OCI-LY7 (cell line): ENCODE results near the gene ATP6V0E2. TPM values are rescaled to one million over a fixed set of nuclear protein-coding genes. Genes with fewer than 3 reads are reported as not detected.

ENCODE experiments used
- BruUV-seq: library from RNA; stranded (reverse); fragments of 400-500 nt; replicated peaks from 2 replicates; lab custom pipeline; 2021; lab: Mats Ljungman, UMichigan
- CTCF ChIA-PET: fragments of 300-600 bp; sonication (Branson Sonifier 250); formaldehyde crosslinking; loops from one replicate; lab custom pipeline; 2022; ENCODE audit warnings: antibody characterized with exemption; ENCODE audit not compliant: unreplicated experiment; lab: Charles Lee
- POLR2A ChIA-PET: fragments of 300-600 bp; sonication (Branson Sonifier 250); formaldehyde crosslinking; loops from one replicate; lab custom pipeline; 2022; ENCODE audit warnings: antibody characterized with exemption; lab: Charles Lee
- DNase-seq: peaks from one replicate; pipeline ENCODE4 v3.0.0-alpha.2; 2015; ENCODE audit warnings: low spot score
- H2AFZ ChIP-seq: fragments of 200-600 bp; sonication (generic), shearing (Covaris generic); 2 replicates; pipeline ENCODE4 v1.6.1; 2014; ENCODE audit warnings: mild to moderate bottlenecking, antibody characterized with exemption, low read length, moderate library complexity
- H3K27ac ChIP-seq: fragments of 200-600 bp; sonication (generic); 2 replicates; pipeline ENCODE4 v1.5.1; 2014; ENCODE audit warnings: mixed run types, low read depth, mild to moderate bottlenecking, moderate library complexity, low read length, inconsistent platforms; ENCODE audit not compliant: poor library complexity, severe bottlenecking
- H3K36me3 ChIP-seq: fragments of 200-600 bp; sonication (generic); 2 replicates; pipeline ENCODE4 v1.6.1; 2014; ENCODE audit warnings: mild to moderate bottlenecking, antibody characterized with exemption, low read length, moderate library complexity, mixed read lengths; ENCODE audit not compliant: insufficient read depth
- H3K4me1 ChIP-seq: fragments of 200-600 bp; sonication (generic); 2 replicates; pipeline ENCODE4 v1.5.1; 2014; ENCODE audit warnings: mild to moderate bottlenecking, low read length; ENCODE audit not compliant: insufficient read depth, poor library complexity, severe bottlenecking
- H3K4me2 ChIP-seq: fragments of 200-600 bp; sonication (generic); 2 replicates; pipeline ENCODE4 v1.6.1; 2014; ENCODE audit warnings: mild to moderate bottlenecking, low read length
- H3K4me3 ChIP-seq: fragments of 200-600 bp; sonication (generic); 2 replicates; pipeline ENCODE4 v1.5.1; 2014; ENCODE audit warnings: mild to moderate bottlenecking, low read depth, low read length; ENCODE audit not compliant: poor library complexity, severe bottlenecking
- H3K79me2 ChIP-seq: fragments of 200-600 bp; sonication (generic); 2 replicates; pipeline ENCODE4 v1.6.1; 2016; ENCODE audit warnings: low read depth, mild to moderate bottlenecking, low read length, moderate library complexity, mixed read lengths; ENCODE audit not compliant: insufficient read depth
- H3K9me2 ChIP-seq: fragments of 200-600 bp; sonication (generic); 2 replicates; pipeline ENCODE4 v1.6.1; 2016; ENCODE audit warnings: mild to moderate bottlenecking, low read length, mixed read lengths; ENCODE audit not compliant: insufficient read depth
- H3K9me3 ChIP-seq: fragments of 200-600 bp; sonication (generic); 2 replicates; pipeline ENCODE4 v1.6.1; 2014; ENCODE audit warnings: mild to moderate bottlenecking, mixed run types, low read length, mixed read lengths
- H4K20me1 ChIP-seq: fragments of 200-600 bp; sonication (generic); 2 replicates; pipeline ENCODE4 v1.6.1; 2014; ENCODE audit warnings: mild to moderate bottlenecking, antibody characterized with exemption, low read length, moderate library complexity, mixed read lengths; ENCODE audit not compliant: insufficient read depth
- CTCF ChIP-seq: fragments of 200-600 bp; sonication (generic); conservative IDR thresholded peaks from 2 replicates; pipeline ENCODE4 v1.5.1; 2014; ENCODE audit warnings: mild to moderate bottlenecking, antibody characterized with exemption, low read length, moderate library complexity, mixed read lengths
- EZH2phosphoT487 ChIP-seq: fragments of 200-600 bp; sonication (generic); IDR thresholded peaks from 2 replicates; pipeline ENCODE4 v1.6.1; 2018; ENCODE audit warnings: low read depth, borderline replicate concordance, mild to moderate bottlenecking, mixed run types, antibody characterized with exemption, low read length, moderate library complexity, mixed read lengths
- intact Hi-C: fragments of 100-400 bp; cut with micrococcal nuclease; formaldehyde crosslinking; loops from one replicate; pipeline ENCODE4 v1.10.0; 2022; ENCODE audit not compliant: unreplicated experiment
- total RNA-seq, 2 experiments: library from RNA; depleted of rRNA in 1 of 2; stranded (reverse); fragments of >200 nt in 1 of 2; shearing (Covaris generic) in 1 of 2; gene quantifications; 2 replicates each; pipeline ENCODE4 v1.2.3, GENCODE V29; 2014 to 2022

The ATP6V0E2 gene
- total RNA-seq, 2 experiments from 2014 or later = 38.6 to 48.1 TPM

GRCh38 chr7:149884016-149884415 is 10.2 kb downstream of the ATP6V0E2 start:
- TF ChIP-seq CTCF = no peak
- Histone ChIP-seq H4K20me1 (no peaks in the 10 kb centered on the region), H3K36me3 (no peaks in the 10 kb centered on the region), H3K4me3 (no peak overlapping the region), H3K27ac (no peak overlapping the region), H3K79me2 (no peaks in the 10 kb centered on the region), H2AFZ (no peak overlapping the region), H3K9me3 (no peaks in the 10 kb centered on the region), H3K4me2 (no peak overlapping the region), H3K4me1 (no peaks in the 10 kb centered on the region), H3K9me2 (no peaks in the 10 kb centered on the region)
- no peak for DNase-seq
- intact Hi-C loops = no loop called here
- CTCF ChIA-PET = interaction anchor here (0.9 kb wide), 1 partner anchor 9 kb away, joined by 3 read pairs; no protein-coding TSS in a partner anchor
- BruUV-seq = no TSS peak
- POLR2A ChIA-PET = no interaction called here

- H3K9me2 ChIP-seq = no peaks in the 10 kb centered on the region
- no peak for DNase-seq
- H2AFZ ChIP-seq = no peak overlapping the region
- intact Hi-C loops = no loop called here
- H3K4me3 ChIP-seq = no peak overlapping the region
- no peaks in the 10 kb centered on the region for H3K79me2 ChIP-seq
- H3K27ac ChIP-seq = no peak overlapping the region
- TF ChIP-seq CTCF (no peak), EZH2phosphoT487 (no peak)
- H3K36me3 ChIP-seq = no peaks in the 10 kb centered on the region
- H3K9me3 ChIP-seq = no peaks in the 10 kb centered on the region
- CTCF ChIA-PET = no interaction called here
- no peaks in the 10 kb centered on the region for H3K4me1 ChIP-seq
- POLR2A ChIA-PET = no interaction called here
- BruUV-seq = no TSS peak
- no peak overlapping the region for H3K4me2 ChIP-seq
- H4K20me1 ChIP-seq = no peaks in the 10 kb centered on the region
These were observed 10.8 kb downstream of the ATP6V0E2 start for GRCh38 chr7:149884541-149884940.

GRCh38 chr7:149885191-149886017 is 11.6 kb downstream of the ATP6V0E2 start:
- Histone ChIP-seq H3K27ac (no peak overlapping the region), H3K4me2 (no peak overlapping the region), H3K9me2 (no peaks in the 10 kb centered on the region), H3K4me1 (no peaks in the 10 kb centered on the region), H2AFZ (no peak overlapping the region), H3K9me3 (no peaks in the 10 kb centered on the region), H3K4me3 (no peak overlapping the region), H3K36me3 (no peaks in the 10 kb centered on the region), H4K20me1 (no peaks in the 10 kb centered on the region), H3K79me2 (no peaks in the 10 kb centered on the region)
- TF ChIP-seq CTCF = no peak
- no peak for TF ChIP-seq EZH2phosphoT487
- POLR2A ChIA-PET = no interaction called here
- no peak for DNase-seq
- no TSS peak for BruUV-seq
- intact Hi-C loops = no loop called here
- CTCF ChIA-PET = no interaction called here
